GM10847 (cell line): ENCODE data around the gene GJC1.

ENCODE experiments used
- POLR2A ChIP-seq: IDR thresholded peaks from 2 replicates; pipeline ENCODE4 v1.6.1; 2011; ENCODE audit not compliant: insufficient read length; ENCODE audit errors: extremely low read depth

GJC1 gene

GRCh38 chr17:44850025-44850424 lies 19.9 kb upstream of the GJC1 start:
- TF ChIP-seq POLR2A, result no peak

DNA sequence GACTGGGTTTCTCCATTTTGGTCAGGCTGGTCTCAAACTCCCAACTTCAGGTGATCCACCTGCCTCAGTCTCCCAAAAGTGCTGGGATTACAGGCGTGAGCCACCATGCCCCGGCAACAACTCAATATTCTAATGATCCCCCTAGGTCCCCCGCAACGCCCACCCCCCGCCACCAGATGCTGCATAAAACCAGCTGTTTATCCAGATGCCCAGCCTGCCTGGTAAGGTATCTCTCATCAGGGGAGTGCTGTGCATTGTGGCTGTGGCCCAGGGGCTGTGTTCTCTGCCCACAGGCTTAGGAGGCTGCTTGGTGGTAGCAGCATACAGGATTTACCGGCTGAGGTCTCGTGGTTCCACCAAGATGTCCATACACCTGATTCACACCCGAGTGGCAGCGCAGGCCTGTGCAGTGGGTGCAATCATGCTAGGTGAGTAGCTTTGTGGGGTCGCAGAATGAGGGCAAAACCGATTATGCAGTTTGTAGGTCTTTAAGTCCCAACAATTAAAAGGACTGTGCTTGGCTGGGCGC lies 18.9 kb upstream of the GJC1 start:
- TF ChIP-seq POLR2A, result no peak

GRCh38 chr17:44848257-44848795 lies 18.2 kb upstream of the GJC1 start:
- no peak for TF ChIP-seq POLR2A

GRCh38 chr17:44847586-44847985 lies 17.5 kb upstream of the GJC1 start, which contains the start of gene HIGD1B:
TSS of gene HIGD1B (plus strand) at chr17:44847883. CDS start at chr17:44848153, 270 bp downstream.
- no peak for TF ChIP-seq POLR2A

- no peak for TF ChIP-seq POLR2A
These were observed 16.1 kb upstream of the GJC1 start for GRCh38 chr17:44846206-44846605.

DNA sequence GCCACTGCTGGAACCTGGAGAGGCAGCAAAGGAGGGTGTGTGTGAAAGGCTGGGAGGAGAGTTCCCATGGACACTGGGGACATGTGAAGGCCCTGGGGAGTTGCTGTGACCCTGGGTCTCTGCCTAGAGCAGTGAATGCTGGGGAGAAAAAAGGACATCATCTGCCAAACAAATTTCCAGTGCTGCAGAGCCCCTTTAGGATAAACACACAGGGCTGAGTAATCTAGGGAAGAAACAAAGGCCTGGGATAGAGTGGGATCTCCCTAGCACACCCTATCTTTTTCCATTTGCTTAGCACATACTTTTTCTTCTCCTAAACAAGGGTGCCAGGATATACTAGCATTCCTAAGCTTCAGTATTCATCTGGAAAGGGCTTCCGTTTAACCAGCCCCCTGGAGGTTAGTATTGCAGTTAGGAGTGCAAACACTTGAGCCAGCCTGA lies 14.3 kb upstream of the GJC1 start:
- no peak for TF ChIP-seq POLR2A

DNA sequence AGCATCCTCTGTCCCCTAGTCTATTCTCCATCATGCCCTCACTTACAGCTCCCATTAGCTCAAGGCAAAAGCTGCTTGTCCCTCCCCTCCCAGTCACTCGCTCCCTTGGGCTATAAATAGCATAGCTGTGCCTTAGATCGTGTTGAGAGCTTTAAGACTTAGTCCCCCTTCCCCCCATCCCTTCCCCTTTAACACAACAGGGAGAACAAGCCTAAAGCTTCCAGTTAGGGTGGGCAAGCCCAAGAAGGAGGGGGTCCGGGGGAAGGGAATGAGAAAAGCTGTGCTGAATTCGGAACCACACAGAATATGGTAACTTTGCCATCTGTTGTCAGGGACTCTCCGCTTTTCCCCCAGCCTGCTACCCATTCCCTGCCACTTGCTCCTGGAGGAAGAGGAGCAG lies 12.7 kb upstream of the GJC1 start:
- no peak for TF ChIP-seq POLR2A

GRCh38 chr17:44840936-44841335 lies 10.8 kb upstream of the GJC1 start:
- no peak for TF ChIP-seq POLR2A

- TF ChIP-seq POLR2A, result no peak
These were observed 10.2 kb upstream of the GJC1 start for GRCh38 chr17:44840274-44840673.

- TF ChIP-seq POLR2A, result no peak
These were observed 7.1 kb upstream of the GJC1 start for GRCh38 chr17:44837196-44837595.

DNA sequence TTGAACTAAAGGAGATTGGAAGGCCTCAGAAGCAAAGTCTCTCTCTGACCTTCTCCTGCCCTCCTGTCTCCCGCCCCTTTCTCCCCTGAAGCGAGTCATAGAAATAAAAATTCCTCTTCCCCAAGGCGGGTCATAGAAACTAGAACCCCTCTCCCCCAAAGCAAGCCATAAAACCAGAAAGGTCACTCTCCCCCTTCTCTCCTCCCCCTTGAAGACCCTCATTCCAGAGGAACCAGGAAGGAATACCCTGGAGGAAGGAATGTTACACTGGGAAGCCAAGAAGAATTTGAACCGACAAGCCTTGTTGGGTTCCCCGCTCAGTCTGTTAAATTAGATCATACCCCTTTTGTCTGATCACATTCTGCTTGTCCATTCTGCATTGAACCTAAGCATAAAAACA lies 2.7 kb upstream of the GJC1 start:
- TF ChIP-seq POLR2A, result no peak

DNA sequence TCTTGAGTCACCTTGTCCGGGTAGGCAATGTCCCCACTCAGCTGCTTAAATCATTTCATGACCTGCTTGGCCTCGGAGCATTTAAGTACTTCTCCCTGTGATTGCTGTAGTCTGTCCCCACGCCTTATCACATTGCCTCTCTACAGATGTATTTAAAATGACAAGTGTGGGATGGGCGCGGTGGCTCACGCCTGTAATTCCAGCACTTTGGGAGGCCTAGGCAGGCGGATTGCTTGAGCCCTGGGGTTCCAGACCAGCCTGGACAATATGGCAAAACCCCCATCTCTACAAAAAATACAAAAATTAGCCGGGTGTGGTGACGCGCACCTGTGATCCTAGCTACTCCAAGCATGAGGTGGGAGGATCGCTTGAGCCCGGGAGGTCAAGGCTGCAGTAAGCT lies 1.3 kb upstream of the GJC1 start:
- TF ChIP-seq POLR2A, result no peak

GRCh38 chr17:44830359-44831288 lies 537 bp upstream of the GJC1 start:
- no peak for TF ChIP-seq POLR2A

- no peak for TF ChIP-seq POLR2A
These were observed 1.1 kb downstream of the GJC1 start for GRCh38 chr17:44828919-44829522.

DNA sequence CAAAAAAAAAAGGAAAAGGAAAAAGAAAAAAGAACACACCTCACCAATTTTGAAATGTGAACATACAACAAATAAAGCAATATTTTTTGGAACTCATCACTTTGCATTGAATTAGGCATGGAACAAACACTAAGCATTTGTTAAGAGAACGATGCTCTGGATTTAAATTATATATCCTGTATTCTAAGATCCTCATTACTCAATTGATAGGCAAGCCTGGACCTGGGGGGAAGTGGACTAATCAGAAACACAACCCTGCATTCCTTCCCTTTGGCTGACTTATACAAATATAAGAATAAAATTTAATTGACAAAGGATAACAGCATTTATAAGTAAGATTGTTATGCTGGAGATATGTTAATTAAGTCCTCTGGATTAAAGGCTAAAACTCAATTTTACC lies 2.2 kb downstream of the GJC1 start:
- no peak for TF ChIP-seq POLR2A
